Measurements from ENCODE around the gene CATSPERE.

The CATSPERE gene

DNA sequence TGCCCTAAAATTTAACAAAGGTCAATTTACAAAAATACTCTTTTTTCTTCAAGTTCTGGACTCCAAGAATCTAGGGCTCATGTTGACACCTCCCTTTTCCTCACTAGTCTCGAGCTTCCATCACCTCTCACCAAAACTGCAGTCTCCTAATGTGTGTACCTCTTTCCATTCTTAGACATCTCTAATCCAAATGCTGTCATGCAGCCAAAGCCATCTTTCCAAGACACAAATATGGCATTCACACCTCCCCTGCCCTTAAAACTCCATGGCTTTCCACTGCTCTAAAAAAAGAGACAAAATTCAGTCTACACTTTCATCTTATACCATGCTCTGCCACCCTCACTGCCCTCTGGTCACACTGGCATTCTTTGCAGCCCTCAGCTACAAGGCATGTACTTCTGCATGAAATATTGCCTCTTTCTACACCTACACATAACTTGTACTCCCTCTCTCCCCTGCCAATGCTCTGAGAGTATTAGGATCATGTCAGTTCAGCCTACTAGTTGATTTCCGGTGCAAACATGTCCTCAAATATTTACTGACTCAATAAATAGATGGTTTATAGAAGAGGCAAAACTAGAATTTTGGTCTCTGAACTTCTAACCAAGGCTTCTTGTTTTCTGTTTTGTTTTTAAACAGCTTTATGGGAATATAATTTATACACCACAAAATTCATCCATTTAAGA lies 36.3 kb upstream of the CATSPERE start:
- POLR2A ChIA-PET (ENCODE audit: low non-redundant PET), result no interaction called here
- H3K27ac ChIP-seq, result no peak overlapping the region
- CTCF ChIA-PET, result interaction anchor here (0.6 kb wide), 1 partner anchor 27 kb away, joined by 3 read pairs; the partner anchor contains the start of gene ADSS2
- DNase-seq (ENCODE audit: low spot score), result no peak
- TF ChIP-seq, protein P1, sequence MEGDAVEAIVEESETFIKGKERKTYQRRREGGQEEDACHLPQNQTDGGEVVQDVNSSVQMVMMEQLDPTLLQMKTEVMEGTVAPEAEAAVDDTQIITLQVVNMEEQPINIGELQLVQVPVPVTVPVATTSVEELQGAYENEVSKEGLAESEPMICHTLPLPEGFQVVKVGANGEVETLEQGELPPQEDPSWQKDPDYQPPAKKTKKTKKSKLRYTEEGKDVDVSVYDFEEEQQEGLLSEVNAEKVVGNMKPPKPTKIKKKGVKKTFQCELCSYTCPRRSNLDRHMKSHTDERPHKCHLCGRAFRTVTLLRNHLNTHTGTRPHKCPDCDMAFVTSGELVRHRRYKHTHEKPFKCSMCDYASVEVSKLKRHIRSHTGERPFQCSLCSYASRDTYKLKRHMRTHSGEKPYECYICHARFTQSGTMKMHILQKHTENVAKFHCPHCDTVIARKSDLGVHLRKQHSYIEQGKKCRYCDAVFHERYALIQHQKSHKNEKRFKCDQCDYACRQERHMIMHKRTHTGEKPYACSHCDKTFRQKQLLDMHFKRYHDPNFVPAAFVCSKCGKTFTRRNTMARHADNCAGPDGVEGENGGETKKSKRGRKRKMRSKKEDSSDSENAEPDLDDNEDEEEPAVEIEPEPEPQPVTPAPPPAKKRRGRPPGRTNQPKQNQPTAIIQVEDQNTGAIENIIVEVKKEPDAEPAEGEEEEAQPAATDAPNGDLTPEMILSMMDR (conservative IDR thresholded peaks at IDR 0.05; ENCODE audit: low read depth), result no peak

DNA sequence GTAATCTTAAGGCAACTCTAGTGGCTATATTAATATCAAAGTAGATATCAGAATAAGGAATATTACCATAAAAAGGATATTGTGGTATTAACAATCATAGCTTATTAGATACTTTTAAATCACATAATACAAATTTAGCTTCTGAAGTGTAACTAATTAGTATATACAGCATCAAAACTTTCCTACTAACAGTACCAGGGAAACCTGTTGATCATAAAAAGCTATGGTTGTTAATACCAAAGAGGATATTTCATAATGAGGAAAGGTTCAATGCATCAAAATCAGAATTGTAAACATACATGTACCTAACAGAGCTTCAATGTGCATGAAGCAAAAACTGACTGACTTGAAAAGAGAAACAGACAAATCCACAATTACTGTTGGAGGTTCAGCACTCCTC lies 33.4 kb upstream of the CATSPERE start:
- CTCF ChIA-PET, result interaction anchor here (0.7 kb wide), 1 partner anchor 1918 kb away, joined by 3 read pairs; no protein-coding TSS in a partner anchor
- TF ChIP-seq, protein P1 (conservative IDR thresholded peaks at IDR 0.05; ENCODE audit: low read depth), result no peak
- no peak for DNase-seq (ENCODE audit: low spot score)
- no peak overlapping the region for H3K27ac ChIP-seq
- POLR2A ChIA-PET (ENCODE audit: low non-redundant PET), result no interaction called here

DNA sequence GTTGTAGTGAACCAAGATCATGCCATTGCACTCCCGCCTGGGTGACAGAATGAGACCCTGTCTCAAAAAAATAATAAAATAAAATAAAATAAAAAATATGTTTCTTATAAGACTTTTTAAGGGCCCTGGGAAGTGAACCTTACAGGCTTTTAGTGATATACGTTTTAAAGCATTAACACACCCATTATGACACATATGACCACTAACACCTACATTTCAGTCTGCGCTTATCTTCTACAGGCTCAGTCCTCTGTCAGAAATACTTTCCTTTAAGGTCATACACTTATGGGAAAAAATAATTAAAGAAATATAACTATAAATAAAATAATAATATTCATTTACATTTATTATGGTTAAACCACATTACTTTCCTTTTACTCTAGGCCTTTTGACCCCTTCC lies 31.3 kb upstream of the CATSPERE start:
- H3K27ac ChIP-seq, result no peak overlapping the region
- TF ChIP-seq, protein P1 (conservative IDR thresholded peaks at IDR 0.05; ENCODE audit: low read depth), result no peak
- ChIA-PET POLR2A (ENCODE audit: low non-redundant PET) (no interaction called here), CTCF (no interaction called here)
- DNase-seq (ENCODE audit: low spot score), result no peak

DNA sequence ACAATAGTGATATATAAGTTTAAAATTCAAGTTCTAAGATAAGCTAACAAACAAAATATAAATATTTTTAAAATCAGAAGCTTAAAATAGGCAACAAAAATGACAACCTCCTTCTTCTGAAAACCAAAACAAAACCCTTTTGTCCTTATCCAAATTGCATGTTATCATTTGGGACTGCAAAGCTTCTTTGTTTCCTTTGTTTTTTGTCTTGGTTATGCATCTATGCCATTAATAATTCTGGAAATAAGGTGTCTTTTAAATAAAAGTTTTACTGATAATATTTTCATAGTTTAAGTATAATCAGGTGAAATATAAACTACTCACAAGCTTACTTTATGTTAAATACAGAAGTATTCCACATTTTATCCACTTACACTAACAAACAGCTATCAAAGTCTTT lies 29.9 kb upstream of the CATSPERE start:
- no peak for DNase-seq (ENCODE audit: low spot score)
- CTCF ChIA-PET, result interaction anchor here (0.7 kb wide), 1 partner anchor 14 kb away, joined by 3 read pairs; no protein-coding TSS in a partner anchor
- POLR2A ChIA-PET (ENCODE audit: low non-redundant PET), result no interaction called here
- H3K27ac ChIP-seq, result no peak overlapping the region
- TF ChIP-seq, protein P1 (conservative IDR thresholded peaks at IDR 0.05; ENCODE audit: low read depth), result no peak

DNA sequence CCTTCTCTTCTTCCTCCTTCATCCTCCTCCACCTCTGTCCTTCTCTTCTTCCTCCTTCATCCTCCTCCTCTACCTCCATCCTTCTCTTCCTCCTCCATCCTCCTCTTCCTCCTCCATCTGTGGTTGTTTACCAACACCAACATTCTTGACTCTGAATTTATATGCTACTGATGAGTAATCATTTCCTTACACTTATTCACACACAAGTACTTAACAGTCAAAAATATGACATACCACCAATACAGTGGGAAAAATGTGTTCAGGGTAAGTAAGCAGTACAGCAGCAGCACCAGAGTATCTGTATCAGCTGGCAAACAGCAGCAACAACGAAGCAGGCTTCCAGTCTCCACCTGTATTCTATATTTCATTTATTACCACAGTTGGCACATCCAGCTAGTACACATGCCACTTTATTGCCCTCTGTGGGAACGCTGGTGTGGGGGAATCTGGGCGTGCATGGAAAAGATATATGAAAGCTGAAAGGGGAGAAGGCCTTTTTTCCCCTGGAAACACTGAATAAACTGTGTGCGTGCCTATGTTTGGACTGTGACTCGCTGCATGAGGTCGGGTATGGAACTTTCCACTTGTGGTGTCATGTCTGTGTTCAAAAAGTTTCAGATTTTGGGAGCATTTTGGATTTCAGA lies 25.4 kb upstream of the CATSPERE start:
- CTCF ChIA-PET, result interaction anchor here (0.8 kb wide), 1 partner anchor 11 kb away, joined by 3 read pairs; no protein-coding TSS in a partner anchor
- no peak overlapping the region for H3K27ac ChIP-seq
- no peak for DNase-seq (ENCODE audit: low spot score)
- POLR2A ChIA-PET (ENCODE audit: low non-redundant PET), result no interaction called here
- TF ChIP-seq, protein P1 (conservative IDR thresholded peaks at IDR 0.05; ENCODE audit: low read depth), result no peak

DNA sequence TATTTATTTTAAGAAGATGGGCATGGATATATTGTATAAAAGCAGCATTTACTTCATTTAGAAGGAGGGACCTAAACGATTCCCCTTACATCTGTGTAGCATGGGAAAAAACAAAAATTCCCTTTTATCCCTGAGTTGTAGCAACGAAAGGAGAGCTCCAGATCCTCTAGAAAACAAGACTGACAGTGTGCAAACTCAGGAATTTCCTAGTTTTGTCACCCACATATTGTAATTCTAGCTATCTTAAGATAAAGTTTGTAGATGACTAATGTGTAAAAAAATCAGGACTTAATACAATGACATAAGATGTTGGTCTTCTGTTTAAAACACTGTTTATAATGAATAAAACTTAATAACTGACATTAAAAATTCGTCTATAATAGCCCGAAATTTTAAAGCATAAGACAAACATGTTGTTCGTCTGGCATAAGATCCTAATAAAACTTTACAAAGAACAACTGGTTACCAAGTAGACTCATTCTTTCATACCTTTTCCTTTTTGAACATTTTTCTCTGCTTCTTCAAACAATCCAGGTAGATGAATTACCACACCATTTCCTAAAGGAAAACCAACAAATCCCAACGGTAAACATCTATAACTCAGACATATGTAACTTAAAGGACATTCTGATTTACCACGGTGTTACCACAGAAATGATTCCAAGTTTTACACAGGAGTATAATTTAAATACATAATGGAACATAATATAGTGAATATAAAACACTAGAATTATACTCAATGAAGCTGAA lies 24.6 kb upstream of the CATSPERE start:
- CTCF ChIA-PET, result no interaction called here
- POLR2A ChIA-PET (ENCODE audit: low non-redundant PET), result no interaction called here
- no peak overlapping the region for H3K27ac ChIP-seq
- TF ChIP-seq, protein P1 (conservative IDR thresholded peaks at IDR 0.05; ENCODE audit: low read depth), result no peak
- no peak for DNase-seq (ENCODE audit: low spot score)

Data from RWPE1 (cell line).